HT1080 (cell line): ENCODE results near the gene CCRL2. TPM values are rescaled to one million over a fixed set of nuclear protein-coding genes. Genes with fewer than 3 reads are reported as not detected.
"Not testable (repeated sequence)": the region's sequence is repeated elsewhere in the genome, so short reads cannot be mapped to it uniquely, and the experiment has no call there.

ENCODE experiments used
- DNase-seq: peaks from one replicate; pipeline ENCODE4 v3.0.0-alpha.2; 2015; ENCODE audit warnings: low read depth
- total RNA-seq: library from RNA; depleted of rRNA; stranded (reverse); fragments of >200 nt; shearing (Covaris generic); gene quantifications from 2 replicates; pipeline ENCODE4 v1.2.3, GENCODE V29; 2014

The CCRL2 gene
- total RNA-seq, 1 experiment from 2014 or later, result 3.7 TPM

DNA sequence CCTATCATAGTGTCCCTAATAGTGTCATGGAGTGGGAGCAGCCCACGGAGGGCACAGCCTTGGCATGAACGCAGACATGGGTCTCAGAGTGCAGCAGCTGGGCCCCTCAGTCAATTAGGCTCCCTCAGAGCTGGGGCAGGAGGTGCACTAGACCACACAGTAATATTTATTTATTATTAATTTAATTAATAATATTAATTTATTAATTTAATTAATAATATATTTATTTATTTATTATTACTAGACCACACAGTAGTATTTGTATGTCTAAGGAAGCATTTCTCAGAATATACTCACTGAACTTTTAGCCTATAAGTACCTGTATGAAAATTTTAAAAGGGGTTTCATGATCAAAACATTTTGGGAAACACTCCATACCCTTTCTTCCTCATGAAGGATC lies 5.5 kb upstream of the CCRL2 start:
- no peak for DNase-seq

DNA sequence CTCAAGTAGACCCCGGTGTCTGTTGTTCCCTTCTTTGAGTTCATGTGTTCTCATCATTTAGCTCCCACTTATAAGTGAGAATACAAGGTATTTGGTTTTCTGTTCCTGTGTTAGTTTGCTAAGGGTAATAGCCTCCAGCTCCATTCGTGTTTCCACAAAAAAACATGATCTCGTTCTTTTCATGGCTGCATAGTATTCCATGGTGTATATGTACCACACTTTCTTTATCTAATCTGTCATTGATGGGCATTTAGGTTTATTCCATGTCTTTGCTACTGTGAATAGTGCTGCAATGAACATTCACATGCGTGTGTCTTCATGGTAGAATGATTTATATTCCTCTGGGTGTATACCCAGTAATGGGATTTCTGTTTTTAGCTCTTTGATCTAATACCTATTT lies 4.2 kb upstream of the CCRL2 start:
- DNase-seq, result not testable (repeated sequence)

DNA sequence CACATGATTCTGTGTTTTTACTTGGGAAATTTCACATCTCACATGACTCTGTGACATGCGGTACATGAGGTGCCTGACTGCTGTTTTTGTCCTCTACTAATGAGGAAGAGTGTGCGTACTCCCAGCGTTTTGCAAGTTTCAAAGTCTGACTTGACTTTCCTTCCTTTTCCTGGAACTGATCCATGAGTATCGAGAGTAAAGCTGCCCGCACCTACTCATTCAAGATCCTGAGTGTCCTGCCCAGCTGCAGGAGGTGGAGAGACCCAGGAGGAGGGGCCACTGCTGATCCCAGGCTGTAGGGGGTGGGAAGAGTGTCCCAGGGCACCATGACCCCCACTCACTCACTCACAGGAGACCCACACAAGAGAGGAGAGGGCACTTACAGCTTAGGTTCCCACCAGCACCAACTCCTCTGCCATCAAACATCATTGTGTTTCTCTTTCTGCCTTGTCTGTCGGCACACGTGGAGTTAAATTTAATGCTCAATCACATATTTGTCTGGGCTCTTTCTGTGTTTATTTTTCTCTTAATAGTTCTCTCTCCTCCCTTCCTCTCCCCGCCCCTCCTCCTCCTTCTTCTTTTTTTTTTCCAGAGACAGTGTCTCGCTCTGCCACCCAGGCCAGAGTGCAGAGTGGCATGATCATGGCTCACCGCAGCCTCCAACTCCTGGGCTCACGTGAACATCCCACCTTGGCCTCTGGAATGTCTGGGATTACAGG lies 1.6 kb upstream of the CCRL2 start:
- no peak for DNase-seq

DNA sequence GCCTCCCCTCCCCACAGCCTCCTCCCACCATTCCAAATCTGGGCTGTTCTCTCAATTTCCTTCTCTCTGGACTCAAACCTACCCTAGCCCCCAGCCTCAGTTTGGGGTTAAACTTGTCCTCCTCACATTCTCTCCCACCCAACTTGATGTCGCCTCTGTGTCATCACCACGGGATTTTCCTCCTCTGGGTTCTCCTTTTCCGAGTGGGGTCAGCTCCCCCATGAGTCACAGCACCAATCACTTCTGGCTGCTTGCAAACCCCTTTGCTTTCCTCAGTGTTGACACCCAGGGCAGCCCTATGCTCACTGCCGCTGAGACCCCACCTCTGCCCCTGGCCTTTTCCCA lies 644 bp upstream of the CCRL2 start:
- DNase-seq, result no peak

DNA sequence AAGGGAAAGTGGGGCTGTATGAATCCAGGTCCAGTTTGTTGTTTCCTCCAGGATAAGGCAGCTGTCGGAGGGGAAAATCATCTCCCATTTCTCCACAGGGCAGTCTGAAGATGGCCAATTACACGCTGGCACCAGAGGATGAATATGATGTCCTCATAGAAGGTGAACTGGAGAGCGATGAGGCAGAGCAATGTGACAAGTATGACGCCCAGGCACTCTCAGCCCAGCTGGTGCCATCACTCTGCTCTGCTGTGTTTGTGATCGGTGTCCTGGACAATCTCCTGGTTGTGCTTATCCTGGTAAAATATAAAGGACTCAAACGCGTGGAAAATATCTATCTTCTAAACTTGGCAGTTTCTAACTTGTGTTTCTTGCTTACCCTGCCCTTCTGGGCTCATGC lies 911 bp downstream of the CCRL2 start:
- DNase-seq, result no peak

DNA sequence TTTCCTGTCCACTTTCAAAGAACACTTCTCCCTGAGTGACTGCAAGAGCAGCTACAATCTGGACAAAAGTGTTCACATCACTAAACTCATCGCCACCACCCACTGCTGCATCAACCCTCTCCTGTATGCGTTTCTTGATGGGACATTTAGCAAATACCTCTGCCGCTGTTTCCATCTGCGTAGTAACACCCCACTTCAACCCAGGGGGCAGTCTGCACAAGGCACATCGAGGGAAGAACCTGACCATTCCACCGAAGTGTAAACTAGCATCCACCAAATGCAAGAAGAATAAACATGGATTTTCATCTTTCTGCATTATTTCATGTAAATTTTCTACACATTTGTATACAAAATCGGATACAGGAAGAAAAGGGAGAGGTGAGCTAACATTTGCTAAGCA lies 1.8 kb downstream of the CCRL2 start:
- DNase-seq, result no peak

DNA sequence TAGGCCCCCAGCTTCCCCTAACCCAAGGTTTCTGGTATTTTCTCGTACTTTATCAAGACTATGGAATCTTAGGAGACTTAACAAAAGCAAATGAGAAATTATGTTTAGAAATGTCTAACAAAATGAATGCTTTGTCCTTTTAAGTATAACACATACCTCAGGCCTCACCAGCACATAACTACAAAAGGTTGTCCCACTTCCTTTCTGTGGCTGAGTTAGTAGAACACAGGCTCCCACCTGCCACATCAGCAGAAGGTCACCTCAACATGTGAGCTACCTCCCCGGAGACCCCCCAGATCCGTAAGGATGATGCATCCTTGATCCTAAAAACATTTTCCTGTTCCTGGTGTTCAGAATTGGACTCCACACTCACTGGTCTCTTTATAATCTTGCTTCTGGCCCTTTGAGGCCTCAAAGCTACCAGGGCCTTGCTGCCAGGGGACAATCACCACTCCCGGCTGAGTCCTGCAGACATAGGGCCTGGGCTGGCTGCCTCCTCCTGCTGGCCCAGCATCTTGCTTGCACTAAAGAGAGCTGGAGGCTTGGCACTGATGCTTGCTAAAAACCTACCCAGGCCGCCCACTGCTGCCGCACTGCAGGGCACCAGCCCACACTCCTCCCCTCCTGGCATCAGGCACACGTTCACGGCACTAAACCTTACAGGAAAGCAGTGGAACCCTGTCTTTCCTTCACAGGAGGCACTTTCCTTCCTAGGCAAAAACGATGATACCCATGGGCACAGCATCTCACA lies 2.9 kb downstream of the CCRL2 start:
- DNase-seq, result no peak

DNA sequence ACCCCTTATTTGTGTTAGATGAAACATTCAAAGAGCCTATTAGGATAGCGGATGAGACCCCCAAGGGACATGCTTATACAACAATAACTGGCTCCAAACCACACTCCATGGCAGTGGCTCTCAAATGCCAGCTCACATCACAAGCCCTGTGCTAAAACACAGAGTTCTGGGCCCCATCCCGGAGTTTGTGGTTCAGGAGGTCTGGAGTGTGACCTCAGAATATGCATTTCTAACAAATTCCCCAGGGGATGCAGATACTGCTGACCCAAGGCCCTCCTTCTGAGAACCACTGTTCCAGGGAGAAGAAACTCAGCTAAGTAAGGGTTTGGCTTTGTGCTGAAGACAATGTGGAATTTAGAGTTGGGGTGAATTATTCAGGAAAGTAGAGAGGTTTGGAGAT lies 3.6 kb downstream of the CCRL2 start:
- DNase-seq, result no peak

DNA sequence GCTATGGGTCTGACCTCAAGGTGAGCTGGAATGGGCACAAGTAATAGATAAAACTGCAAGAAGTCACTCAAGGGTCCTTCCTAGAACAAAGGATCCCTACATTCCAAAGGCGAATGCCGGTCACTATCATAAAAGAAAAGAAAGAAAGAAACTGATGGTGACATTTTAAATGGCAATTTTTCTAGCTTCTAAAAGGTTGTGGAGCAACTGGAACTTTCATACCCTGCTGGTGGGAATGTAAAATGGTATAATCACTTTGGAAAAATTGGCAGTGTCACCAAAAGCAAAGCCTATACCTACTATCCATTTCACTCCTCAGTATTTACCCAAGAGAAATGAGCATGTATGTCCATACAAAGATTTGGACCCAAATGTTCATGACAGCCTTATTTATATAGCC lies 4.2 kb downstream of the CCRL2 start:
- DNase-seq, result no peak

DNA sequence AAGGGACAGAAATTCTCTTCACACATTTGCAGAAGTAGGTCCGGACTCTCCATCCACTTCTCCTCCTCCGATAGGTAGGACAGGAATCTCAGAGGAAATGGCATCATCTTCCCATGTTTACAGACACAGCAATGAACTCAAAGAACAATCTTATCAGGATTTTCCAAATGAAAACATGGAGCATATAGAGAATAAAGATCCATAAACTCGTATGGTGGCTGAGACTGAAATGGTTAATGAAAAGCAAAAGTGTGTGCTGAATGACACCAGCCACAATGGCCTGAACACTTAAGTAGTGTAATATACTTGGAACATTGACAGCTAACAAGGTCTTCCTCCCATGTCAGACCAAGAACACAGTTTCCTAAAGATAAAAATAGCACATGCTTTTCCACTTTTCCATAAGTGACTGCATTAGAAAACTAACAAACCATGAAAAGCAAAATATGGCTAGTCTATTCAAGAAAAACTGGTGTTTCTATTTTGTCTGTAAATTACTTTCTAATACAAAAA lies 5.8 kb downstream of the CCRL2 start:
- no peak for DNase-seq

DNA sequence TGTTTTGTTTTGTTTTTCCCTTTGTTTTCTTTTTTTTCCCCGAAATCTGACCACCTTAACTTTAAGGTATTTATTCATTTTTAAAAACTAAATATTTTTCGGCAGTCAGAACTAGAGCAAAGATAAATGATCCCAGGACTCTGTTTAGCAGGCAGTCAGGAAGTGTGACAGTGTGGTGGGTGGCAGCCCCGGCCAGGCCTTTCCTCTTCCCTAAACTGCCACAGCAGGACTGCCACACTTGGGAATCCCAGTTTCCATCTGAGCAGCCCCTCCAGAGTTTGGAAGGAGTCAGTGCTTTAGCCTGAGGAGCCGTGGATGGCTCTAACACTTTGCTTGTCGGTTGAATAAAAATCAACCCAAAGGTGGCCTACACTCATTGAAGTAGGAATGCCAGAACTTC lies 6.9 kb downstream of the CCRL2 start:
- DNase-seq, result no peak

DNA sequence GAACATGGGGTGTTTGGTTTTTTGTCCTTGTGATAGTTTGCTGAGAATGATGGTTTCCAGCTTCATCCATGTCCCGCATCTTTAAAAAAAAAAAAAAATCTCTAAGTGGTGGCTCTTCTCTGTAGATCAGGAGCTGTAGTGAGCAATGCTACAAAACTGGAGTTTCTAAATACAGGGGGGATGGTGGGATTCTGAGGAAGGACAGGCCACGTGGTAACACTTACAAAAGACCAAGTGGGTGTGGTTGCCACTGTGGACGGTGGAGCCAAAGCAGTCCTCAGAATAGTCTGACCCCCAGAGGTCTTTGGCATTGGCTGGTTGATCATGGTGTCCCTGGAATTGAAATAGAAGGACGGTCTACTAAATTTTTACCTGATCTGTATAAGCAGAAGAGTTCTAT lies 7.7 kb downstream of the CCRL2 start:
- DNase-seq, result no peak

DNA sequence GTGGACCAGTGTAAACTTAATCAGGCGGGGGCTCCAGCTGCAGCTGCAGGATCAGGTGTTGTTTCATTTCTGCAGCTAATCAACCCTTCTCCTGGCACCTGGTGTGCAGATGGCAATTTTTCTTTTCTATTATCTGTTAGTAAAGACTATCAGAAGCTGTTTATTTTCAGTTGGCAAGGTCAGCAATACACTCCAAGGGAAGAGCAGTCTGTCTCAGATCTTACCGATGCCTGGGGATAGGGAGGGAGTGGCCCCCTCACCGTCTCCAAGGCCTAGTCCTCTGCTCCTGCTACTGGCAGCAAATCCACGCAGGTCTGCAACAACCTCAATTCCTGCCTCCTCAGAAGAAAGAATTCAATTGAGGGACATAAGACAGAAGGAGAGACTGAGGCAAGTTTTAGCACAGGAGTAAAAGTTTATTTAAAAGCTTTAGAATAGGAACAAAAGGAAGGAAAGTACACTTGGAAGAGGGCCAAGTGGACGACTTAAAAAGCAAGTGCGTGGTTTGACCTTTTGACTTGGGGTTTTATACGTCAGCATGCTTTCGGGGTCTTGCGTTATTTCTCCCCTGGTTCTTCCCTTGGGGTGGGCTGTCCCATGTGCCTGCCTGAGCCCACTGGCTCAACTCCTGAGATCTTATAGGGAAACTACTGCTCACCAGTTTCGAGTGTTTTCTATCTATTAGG lies 9.2 kb downstream of the CCRL2 start:
- no peak for DNase-seq

DNA sequence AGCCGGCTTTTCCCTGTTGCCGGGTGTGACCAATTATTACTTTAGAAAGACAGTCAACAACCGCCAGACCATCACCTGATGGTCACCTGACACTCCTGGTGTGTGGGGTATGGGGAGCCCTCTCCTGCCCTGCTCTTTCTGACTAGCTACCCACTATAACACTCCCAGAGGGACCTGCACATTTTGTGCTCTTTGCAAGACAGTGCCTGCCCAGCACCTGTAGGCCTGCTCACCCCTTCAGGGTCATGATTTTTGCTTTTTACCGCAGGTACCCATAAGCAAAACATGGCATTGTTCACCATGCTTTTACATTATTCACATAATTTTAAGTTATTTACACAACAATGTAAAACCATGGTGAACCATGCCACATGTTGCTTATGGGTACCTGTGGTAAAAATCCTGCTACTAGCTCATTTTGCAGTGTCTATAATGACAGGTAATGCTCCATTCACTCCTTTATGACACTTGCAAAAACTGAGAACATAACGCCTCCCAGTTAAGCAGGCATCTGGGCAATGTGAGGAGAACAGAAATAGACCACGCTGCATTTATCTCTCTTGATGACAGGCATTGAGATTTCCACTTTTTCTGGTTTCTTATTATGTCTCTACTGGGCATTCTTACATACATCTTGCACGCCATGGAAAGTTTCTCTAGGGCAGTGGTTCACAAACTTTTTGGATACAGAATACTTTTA lies 9.9 kb downstream of the CCRL2 start:
- no peak for DNase-seq

DNA sequence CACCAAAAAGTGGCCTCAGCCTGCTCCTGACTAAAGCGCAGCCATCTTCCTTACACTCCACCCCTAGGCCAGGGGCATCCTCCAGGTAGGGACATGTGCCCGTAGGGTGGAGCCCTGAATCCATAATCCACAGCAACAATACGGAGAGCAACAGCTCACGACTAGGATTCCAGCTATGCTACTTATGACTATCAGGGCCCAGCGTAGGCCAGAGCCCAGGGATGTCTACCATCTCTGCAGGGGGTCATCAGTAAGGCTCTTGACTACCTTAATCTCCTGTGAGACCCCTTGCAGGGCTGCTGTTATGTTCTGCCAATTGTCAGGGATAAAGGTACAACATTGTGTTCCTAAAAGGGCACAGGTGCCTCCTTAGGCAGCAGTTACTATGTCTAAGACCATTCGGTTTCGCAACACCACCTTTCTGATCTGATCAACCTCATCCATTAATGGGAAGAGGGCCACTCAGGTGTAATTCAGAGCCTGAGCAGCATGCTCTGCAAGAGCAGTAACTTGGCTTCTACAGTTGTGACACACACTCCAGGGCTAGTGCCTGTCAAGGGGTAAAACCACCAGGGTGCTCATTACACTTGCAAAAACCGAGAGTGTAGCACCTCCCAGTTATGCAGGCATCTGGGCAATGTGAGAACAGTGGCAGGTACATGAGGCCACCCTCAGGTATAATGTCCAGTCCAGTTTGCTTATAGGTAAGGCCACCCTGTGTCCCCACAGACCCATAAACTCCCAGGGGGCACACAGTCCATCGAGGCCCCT lies 11.0 kb downstream of the CCRL2 start:
- DNase-seq, result no peak

DNA sequence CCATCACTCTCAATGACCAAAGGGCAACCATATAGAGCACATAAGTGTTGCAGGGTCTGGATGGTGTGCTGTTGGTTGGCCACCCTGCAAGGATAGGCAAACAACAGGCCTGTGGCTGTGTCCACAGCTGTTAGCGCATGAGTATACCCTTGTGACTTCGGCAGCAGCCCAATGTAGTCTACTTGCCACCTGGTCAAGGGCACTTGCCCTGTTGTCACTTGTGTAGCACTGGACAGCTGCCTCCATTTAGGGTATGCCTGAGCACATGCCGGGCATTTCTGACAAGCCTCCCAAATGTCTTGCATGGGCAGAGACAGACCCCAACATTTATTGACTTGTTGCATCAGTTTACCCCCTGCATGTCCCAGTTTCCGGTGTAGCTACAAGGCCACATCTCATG lies 12.8 kb downstream of the CCRL2 start:
- DNase-seq, result no peak

DNA sequence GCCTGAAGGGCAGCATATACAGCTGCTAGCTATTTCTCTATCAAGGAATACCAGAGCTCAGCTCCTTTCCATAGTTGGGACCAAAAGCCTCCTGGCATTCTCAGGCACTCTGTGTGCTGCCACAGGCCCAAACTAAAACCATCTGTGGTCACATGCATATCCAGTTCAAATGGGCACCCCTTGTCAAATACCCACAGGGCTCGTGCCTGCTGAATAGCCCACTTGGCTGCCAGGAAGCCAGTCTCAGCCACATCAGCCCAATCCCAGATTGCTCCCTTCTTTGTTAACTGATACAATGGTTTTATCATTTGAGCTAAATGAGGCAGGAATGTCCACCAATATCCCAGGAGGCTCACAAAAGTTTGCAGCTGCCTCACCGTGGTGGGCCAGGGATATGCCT lies 13.9 kb downstream of the CCRL2 start:
- no peak for DNase-seq

DNA sequence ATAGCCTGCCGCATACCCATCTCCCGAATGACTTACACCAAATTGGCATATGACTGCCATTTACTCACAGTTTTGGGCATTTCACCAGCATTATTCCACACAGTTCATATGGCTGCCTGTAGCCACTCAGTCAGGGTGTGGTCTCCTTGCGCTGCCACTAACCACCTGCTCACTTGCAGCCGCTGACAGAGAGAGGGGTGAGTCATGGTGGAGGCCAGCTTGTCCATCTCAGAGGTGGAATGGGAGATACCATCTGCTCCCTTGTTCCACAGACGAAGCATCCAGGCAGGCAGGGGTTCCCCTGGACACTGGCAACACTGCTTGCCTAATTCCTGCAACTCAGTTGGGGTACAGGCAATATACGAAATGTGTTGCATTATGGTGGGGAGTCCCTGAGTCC lies 15.6 kb downstream of the CCRL2 start:
- DNase-seq, result peak; percentile 90

DNA sequence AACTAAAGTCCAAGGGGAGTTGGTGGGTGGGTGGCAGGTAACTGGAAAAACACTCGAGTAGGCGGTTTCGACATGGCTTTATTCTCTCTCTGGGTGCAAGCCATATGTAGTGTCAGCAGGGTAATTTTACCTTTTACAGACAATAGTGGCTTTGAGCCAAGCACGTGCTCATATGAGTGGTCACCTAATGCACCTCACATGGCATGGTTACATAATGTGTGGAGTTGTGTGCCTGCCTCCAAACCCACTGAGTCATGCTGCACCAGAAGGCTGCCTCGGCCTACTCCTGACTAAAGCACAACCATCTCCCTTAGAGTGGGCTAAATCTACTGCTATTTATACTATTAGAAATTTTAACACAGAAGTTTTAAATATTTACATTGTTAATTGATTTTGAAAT lies 16.5 kb downstream of the CCRL2 start:
- peak; percentile 87 for DNase-seq

DNA sequence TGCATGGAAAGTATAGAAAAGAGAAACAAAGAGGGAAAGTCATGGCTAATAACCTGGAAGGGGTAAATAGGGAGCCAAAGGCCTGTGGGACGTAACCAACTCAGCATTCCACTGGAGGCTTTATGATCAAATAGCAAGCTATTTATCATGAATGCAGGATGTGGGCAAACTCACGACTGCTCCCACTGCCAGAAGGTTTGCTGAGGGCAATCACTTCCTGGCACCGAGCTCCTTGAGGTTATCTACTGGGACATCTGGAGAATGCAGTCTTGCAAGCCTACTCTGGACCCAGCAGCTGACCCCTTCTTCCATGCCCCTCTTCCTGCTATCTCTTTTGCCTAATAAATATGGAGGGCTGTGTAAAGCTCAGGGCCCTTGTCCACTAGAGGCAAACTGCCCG lies 19.4 kb downstream of the CCRL2 start:
- peak; percentile 83 for DNase-seq

DNA sequence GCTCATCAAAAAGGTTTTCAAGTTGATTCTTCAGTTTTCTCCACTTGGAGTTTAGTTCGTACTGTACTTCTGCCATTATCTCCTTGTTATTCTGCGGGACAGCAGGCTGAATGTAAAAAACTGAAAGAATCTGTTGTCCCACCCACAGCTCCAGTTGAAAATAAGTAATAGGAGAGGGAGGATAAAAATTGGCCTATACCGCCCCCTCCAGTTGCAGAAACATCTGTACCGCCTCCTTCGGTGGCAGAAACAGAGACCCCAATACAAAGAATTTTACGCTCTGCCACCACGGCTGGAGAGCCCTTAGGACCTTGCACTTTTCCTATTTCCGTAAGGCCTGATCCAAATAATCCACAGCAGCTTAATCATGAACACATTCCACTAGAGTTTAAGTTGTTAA lies 20.3 kb downstream of the CCRL2 start:
- not testable (repeated sequence) for DNase-seq
